K562 (cell line): ENCODE data around the gene SECISBP2. TPM values are rescaled to one million over a fixed set of nuclear protein-coding genes. Genes with fewer than 3 reads are reported as not detected.

Experiments
- AFF4 ChIP-seq: sonication (generic); formaldehyde crosslinking; IDR thresholded peaks from 2 replicates; pipeline ENCODE4 v1.8.0; 2023; ENCODE audit warnings: mild to moderate bottlenecking, missing genetic modification reagents
- ZBTB2 ChIP-seq: fragments of 450-650 bp; IDR thresholded peaks from 2 replicates; pipeline ENCODE4 v1.6.1; 2016; ENCODE audit warnings: antibody characterized with exemption
- ZNF407 ChIP-seq: fragments of 450-650 bp; IDR thresholded peaks from 2 replicates; pipeline ENCODE4 v1.6.1; 2016; ENCODE audit warnings: low read depth
- polyA plus RNA-seq, 8 experiments: library from polyadenylated mRNA; depleted of rRNA in 4 of 8; stranded (reverse) in 5 of 8; unstranded in 3 of 8; fragments of >200 nt; fragmentation: Nextera tagmentation in 2 of 8; fragmentation: Illumina TruSeq in 1 of 8; extraction: Ambion mirVana in 2 of 8; extraction: Trizol in 1 of 8; gene quantifications; 2 replicates each; pipeline versions ENCODE4 v1.2.1 to v1.2.3, GENCODE V29; 2011 to 2014; ENCODE audit warnings: inconsistent platforms in 1 of 8, missing spikeins in 1 of 8
- total RNA-seq, 7 experiments: library from RNA; depleted of rRNA in 6 of 7; stranded (reverse); fragments of >200 nt in 6 of 7; fragmentation: Illumina TruSeq in 2 of 7; extraction: Trizol in 2 of 7; gene quantifications; 2 replicates each; pipeline versions ENCODE4 v1.2.1 to v1.2.3, GENCODE V29; 2011 to 2021; ENCODE audit warnings: low replicate concordance in 1 of 7
- TF ChIP-seq, protein P1 (sequence below): fragments of 450-650 bp; IDR thresholded peaks from 2 replicates; pipeline ENCODE4 v1.7.1; 2018; ENCODE audit warnings: mild to moderate bottlenecking, low read depth; ENCODE audit not compliant: partially characterized antibody
- TF ChIP-seq, protein P2 (sequence below), 2 experiments: fragments of 200-800 bp in 1 of 2; sonication (Bioruptor generic) in 1 of 2; sonication (generic) in 1 of 2; formaldehyde crosslinking in 1 of 2; IDR thresholded peaks in 1 of 2; conservative IDR thresholded peaks in 1 of 2; 2 replicates each; pipeline versions ENCODE4 v1.5.0 to v1.6.1; 2016 to 2020; ENCODE audit warnings: missing compliant biosample characterization in 1 of 2, missing genetic modification characterization in 1 of 2, missing genetic modification reagents in 1 of 2

The SECISBP2 gene
- total and polyA plus RNA-seq, 9 of the 15 experiments (the other 6 are each of a cell fraction or from before 2014, with no cell fraction given): 3.2 to 41.6 (median 26.1) TPM

DNA sequence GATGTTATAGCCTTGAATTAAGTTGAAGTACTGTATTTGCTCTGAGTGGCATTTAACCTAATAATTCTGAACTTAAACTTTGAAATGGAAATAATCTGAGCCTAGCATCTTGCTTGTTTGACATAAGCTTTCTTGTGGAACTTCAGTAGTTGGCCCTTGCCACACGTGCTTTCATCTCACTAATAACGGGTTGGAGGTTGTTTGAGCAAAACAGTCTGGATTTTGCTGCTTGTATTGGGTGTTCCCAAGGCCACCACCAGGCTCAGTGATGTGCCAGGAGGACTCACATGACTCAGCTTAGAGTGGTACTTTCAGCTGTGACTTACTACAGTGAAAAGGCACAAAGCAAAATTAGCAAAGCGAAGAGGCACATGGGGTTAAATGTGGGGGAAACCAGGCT is 35.7 kb downstream of the SECISBP2 start (continued):
- TF ChIP-seq AFF4 (no peak), ZNF407 (no peak), ZBTB2 (no peak)
- TF ChIP-seq, protein P1, sequence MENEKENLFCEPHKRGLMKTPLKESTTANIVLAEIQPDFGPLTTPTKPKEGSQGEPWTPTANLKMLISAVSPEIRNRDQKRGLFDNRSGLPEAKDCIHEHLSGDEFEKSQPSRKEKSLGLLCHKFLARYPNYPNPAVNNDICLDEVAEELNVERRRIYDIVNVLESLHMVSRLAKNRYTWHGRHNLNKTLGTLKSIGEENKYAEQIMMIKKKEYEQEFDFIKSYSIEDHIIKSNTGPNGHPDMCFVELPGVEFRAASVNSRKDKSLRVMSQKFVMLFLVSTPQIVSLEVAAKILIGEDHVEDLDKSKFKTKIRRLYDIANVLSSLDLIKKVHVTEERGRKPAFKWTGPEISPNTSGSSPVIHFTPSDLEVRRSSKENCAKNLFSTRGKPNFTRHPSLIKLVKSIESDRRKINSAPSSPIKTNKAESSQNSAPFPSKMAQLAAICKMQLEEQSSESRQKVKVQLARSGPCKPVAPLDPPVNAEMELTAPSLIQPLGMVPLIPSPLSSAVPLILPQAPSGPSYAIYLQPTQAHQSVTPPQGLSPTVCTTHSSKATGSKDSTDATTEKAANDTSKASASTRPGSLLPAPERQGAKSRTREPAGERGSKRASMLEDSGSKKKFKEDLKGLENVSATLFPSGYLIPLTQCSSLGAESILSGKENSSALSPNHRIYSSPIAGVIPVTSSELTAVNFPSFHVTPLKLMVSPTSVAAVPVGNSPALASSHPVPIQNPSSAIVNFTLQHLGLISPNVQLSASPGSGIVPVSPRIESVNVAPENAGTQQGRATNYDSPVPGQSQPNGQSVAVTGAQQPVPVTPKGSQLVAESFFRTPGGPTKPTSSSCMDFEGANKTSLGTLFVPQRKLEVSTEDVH: no peak
- TF ChIP-seq, protein P2, sequence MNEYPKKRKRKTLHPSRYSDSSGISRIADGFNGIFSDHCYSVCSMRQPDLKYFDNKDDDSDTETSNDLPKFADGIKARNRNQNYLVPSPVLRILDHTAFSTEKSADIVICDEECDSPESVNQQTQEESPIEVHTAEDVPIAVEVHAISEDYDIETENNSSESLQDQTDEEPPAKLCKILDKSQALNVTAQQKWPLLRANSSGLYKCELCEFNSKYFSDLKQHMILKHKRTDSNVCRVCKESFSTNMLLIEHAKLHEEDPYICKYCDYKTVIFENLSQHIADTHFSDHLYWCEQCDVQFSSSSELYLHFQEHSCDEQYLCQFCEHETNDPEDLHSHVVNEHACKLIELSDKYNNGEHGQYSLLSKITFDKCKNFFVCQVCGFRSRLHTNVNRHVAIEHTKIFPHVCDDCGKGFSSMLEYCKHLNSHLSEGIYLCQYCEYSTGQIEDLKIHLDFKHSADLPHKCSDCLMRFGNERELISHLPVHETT (CRISPR knock-in tag; conservative IDR thresholded peaks at IDR 0.05 in 1 of 2, IDR thresholded peaks at IDR 0.05 in 1 of 2): no peak
- TF ChIP-seq, all 486 proteins: peak for 0
